Measurements from ENCODE around the gene SLC6A3. TPM values are rescaled to one million over a fixed set of nuclear protein-coding genes. Genes with fewer than 3 reads are reported as not detected.

Gene SLC6A3
- total RNA-seq, 4 donors from 2014 or later, result not detected

GRCh38 chr5:1381370-1382247 is 63.6 kb downstream of the SLC6A3 start:
- in situ Hi-C loops (cut with MboI; ENCODE audit: low sequenced_read_pairs in 4 of 4) (loop anchor here in 1 of 4 donors (25.0 kb wide), 1 partner anchor 256 kb away; no protein-coding TSS in a partner anchor), intact Hi-C loops (cut with DNase I; ENCODE audit: low total_unique reads) (loop anchor here (10.0 kb wide), 1 partner anchor 263 kb away; no protein-coding TSS in a partner anchor)
- Histone ChIP-seq H3K36me3 (no peaks in the 10 kb centered on the region), H3K27ac (no peak overlapping the region), H3K9me3 (no peaks in the 10 kb centered on the region), H3K4me1 (peaks cover 4 to 13% of the 10 kb centered on the region in 2 donors), H3K4me3 (no peak overlapping the region), H3K27me3 (peaks cover 31 to 33% (median 32%) of the 10 kb centered on the region in 3 donors)
- TF ChIP-seq POLR2A (IDR thresholded peaks at IDR 0.05) (no peak), CTCF (IDR thresholded peaks at IDR 0.05 in 4 of 5, conservative IDR thresholded peaks at IDR 0.05 in 1 of 5) (no peak)
- no peak for ATAC-seq
- DNase-seq, result no peak

GRCh38 chr5:1380910-1381309 is 64.3 kb downstream of the SLC6A3 start:
- ATAC-seq (peak in 1 of 2 donors; percentile 45), DNase-seq (no peak)
- Histone ChIP-seq H3K27ac (no peak overlapping the region), H3K4me3 (peak overlapping the region in 3 of 4 donors; percentile 1 to 36 (median 24)), H3K27me3 (peaks cover 24 to 27% (median 26%) of the 10 kb centered on the region in 3 donors), H3K4me1 (peaks cover 0 to 6% of the 10 kb centered on the region in 2 donors), H3K36me3 (no peaks in the 10 kb centered on the region), H3K9me3 (no peaks in the 10 kb centered on the region)
- intact Hi-C loops (cut with DNase I; ENCODE audit: low total_unique reads), result loop anchor here (10.0 kb wide), 1 partner anchor 264 kb away; no protein-coding TSS in a partner anchor
- no peak for TF ChIP-seq POLR2A (IDR thresholded peaks at IDR 0.05)
- no peak for TF ChIP-seq CTCF (IDR thresholded peaks at IDR 0.05 in 4 of 5, conservative IDR thresholded peaks at IDR 0.05 in 1 of 5)
- in situ Hi-C loops (cut with MboI; ENCODE audit: low sequenced_read_pairs in 4 of 4), result loop anchor here in 1 of 4 donors (25.0 kb wide), 1 partner anchor 256 kb away; no protein-coding TSS in a partner anchor

- DNase-seq (no peak), ATAC-seq (peak in 1 of 2 donors; percentile 36)
- Histone ChIP-seq H3K27ac (no peak overlapping the region), H3K4me1 (peaks cover 0 to 4% of the 10 kb centered on the region in 2 donors), H3K4me3 (peak overlapping the region in 3 of 4 donors; percentile 1 to 36 (median 24)), H3K27me3 (peaks cover 17 to 26% (median 26%) of the 10 kb centered on the region in 3 donors), H3K36me3 (no peaks in the 10 kb centered on the region), H3K9me3 (no peaks in the 10 kb centered on the region)
- no peak for TF ChIP-seq POLR2A (IDR thresholded peaks at IDR 0.05)
- peak in 4 of 5 experiments; percentile 12 to 54 (median 38) for TF ChIP-seq CTCF (IDR thresholded peaks at IDR 0.05 in 4 of 5, conservative IDR thresholded peaks at IDR 0.05 in 1 of 5)
- in situ Hi-C loops (cut with MboI; ENCODE audit: low sequenced_read_pairs in 4 of 4) (loop anchor here in 1 of 4 donors (25.0 kb wide), 1 partner anchor 257 kb away; no protein-coding TSS in a partner anchor), intact Hi-C loops (cut with DNase I; ENCODE audit: low total_unique reads) (loop anchor here (10.0 kb wide), 1 partner anchor 265 kb away; no protein-coding TSS in a partner anchor)
These were observed 65.0 kb downstream of the SLC6A3 start for GRCh38 chr5:1380011-1380817.

- intact Hi-C loops (cut with DNase I; ENCODE audit: low total_unique reads) (no loop called here), in situ Hi-C loops (cut with MboI; ENCODE audit: low sequenced_read_pairs in 4 of 4) (loop anchor here in 1 of 4 donors (25.0 kb wide), 1 partner anchor 258 kb away; no protein-coding TSS in a partner anchor)
- H3K9me3 ChIP-seq, result no peaks in the 10 kb centered on the region
- peaks cover 0 to 4% of the 10 kb centered on the region in 2 donors for H3K4me1 ChIP-seq
- DNase-seq (no peak), ATAC-seq (no peak)
- H3K4me3 ChIP-seq, result no peak overlapping the region
- no peak overlapping the region for H3K27ac ChIP-seq
- H3K36me3 ChIP-seq, result no peaks in the 10 kb centered on the region
- H3K27me3 ChIP-seq, result peaks cover 16 to 26% (median 26%) of the 10 kb centered on the region in 3 donors
- TF ChIP-seq POLR2A (IDR thresholded peaks at IDR 0.05), result no peak
- TF ChIP-seq CTCF (IDR thresholded peaks at IDR 0.05 in 4 of 5, conservative IDR thresholded peaks at IDR 0.05 in 1 of 5), result no peak
These were observed 66.2 kb downstream of the SLC6A3 start for GRCh38 chr5:1378866-1379659.
